Stimulated activated CD4-positive, alpha-beta T cell treated with anti-CD3 and anti-CD28 coated beads, Interleukin-12 subunit alpha, Interleukin-12 subunit beta, amount 100 ng/mL, for 4 hours (primary cell): ENCODE measurements around the gene PDLIM4.

Experiments
- DNase-seq: peaks from one replicate; pipeline ENCODE4 v3.0.0-alpha.2; 2020

The PDLIM4 gene

DNA sequence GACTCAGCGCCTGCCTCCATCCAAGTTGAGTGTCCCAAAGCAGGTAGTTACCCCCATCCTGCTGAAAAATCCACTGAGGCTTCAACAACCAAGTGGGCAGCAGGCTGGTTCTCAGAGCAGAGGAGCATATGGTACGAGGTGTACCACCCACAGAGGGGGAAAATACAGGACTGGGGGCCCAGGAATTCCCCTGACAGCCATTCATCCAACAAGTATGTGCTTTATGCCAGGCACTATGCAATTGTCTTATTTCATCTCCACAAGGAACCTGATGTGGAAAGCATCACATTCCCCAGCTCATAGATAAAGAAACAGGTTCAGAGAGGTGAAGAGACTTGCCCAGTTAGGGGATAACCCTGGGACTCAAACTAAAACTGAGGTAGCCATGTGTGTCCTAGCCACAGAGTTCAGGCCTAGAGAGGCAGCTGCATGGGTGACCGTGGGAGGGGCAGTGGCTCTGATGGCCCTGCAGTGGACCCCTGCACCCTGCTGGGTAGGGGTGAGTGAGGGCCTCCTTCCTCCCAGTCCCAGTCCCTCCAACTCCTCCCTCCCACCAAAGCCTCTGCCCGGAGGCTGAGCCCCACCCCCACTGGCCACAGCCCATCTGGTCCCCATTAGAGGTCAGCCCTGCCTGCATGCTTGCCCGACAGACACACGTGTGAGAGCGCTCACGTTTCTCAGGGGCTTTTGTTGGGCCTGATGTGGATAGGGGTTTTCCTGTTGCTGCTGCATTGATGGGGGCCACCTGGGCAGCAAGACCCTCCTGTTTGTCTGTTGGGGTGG, 11.5 kb downstream of the PDLIM4 start:
- no peak for DNase-seq

DNA sequence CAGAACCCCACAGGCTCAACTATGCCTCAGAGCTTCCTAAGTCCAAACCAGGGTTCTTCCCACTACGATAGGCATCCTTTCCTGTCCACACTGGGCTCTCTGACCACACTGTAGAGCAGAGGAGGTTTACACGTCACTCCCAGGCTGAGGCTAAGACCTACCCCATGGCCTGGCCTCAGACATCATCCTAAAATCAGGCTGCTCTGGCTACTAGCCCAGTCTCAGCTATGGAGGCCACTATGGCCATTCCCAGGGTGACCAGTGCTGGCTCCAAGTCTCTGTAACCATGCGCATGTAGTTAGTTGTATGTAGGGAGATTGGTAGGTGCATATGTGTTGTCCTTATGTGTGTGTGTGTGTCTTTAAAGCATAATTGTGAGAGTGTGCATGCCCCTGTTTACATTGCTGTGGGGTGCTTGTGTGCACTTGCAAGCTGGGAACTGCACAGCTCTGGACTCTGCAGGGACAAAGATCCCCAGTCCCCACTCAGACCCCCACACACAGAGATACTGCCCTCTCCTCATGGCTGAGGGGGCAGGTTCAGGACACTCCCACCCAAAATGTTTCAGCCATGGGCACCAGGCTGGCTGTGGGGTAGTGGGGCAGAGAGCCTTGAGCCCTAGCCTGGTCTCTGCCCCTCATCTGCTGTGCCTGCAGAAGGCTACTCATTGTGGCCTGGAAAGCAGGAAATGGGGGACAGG, 12.3 kb downstream of the PDLIM4 start:
- no peak for DNase-seq

GRCh38 chr5:132270335-132270665, 12.8 kb downstream of the PDLIM4 start:
- no peak for DNase-seq

GRCh38 chr5:132270706-132271105, 13.2 kb downstream of the PDLIM4 start:
- DNase-seq = no peak

- DNase-seq = no peak
Measured at GRCh38 chr5:132271251-132272246, 14.1 kb downstream of the PDLIM4 start.

GRCh38 chr5:132272311-132273210, 15.1 kb downstream of the PDLIM4 start:
- DNase-seq = peak; percentile 69

- no peak for DNase-seq
Measured at GRCh38 chr5:132273631-132274030, 16.1 kb downstream of the PDLIM4 start.

DNA sequence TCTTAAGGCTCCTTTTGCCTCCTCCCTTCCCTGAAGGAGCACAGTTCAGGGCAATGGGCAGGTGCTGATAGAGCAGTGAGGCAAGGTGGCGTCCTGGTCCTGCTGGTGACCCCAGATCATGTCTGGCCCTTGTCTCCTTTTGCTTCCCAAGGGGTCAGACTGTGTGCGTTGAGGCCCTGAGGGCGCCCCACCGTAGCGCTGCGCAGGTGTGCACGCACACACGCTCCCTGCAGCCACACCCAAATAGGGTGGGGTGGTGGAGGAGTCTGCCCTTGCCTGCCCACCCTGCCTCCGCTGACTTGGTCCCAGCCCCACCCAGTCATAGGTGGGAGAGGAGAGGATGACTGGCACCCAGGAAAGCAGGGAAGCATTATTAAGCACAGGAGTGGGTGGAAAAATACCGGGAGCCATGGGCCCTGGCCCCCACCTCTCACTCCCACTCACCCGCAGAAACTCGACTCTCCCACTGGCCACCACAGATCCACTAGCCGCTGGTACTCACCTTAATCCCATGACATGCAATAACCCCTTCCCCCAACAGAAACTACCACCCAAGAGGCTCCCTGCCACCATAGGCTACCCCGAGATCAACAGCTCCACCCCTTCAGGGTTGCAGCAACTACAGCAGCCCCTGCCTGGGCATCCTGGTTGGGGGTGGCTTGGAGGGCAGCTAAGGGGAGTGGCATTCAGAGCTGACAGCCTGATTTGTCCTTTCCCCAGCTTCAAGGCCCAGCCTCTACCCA, 16.7 kb downstream of the PDLIM4 start:
- DNase-seq = no peak

GRCh38 chr5:132275367-132276220, 18.1 kb downstream of the PDLIM4 start:
- DNase-seq = no peak

- DNase-seq = no peak
Measured at GRCh38 chr5:132277256-132277655, 19.8 kb downstream of the PDLIM4 start.

- DNase-seq = no peak
Measured at GRCh38 chr5:132277971-132278853, 20.7 kb downstream of the PDLIM4 start.

GRCh38 chr5:132279801-132280200, 22.3 kb downstream of the PDLIM4 start:
- DNase-seq = no peak

DNA sequence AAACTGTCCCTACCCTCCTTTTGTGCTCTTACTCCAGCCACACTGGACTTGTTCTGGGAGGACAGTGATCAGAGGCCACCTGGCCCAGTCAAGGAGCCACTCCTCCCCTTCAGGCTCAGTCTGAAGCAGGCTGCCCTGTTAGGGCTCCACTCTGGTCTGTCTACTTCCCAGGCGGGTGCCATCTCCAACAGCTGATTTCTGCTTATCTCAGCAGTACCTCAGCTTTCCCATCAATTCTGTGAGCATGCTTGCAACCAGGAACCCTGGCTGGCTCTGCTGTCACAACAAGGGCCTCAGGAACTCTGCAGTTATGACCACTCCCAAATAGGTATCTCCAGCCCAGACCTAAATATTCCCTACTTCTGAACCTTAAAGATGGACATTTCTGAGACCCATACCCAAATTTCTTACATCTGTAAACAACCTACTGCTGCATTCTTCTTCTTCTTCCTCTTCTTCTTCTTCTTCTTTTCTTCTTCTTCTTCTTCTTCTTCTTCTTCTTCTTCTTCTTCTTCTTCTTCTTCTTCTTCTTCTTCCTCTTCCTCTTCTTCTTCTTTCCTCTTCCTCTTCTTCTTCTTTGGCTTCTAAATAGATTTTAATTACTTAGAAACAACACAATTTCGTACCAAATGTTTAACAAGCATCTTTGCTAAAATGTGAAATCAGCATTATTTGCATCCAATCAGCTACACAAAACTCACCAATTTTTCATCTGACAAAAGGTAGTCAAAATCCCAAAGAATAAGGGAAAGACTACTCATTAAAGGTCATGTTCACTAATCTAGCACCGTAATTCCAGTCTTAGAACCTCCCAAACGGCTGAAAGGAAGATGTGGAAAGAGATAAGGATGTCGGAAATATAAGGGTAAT, 23.1 kb downstream of the PDLIM4 start:
- DNase-seq = no peak

DNA sequence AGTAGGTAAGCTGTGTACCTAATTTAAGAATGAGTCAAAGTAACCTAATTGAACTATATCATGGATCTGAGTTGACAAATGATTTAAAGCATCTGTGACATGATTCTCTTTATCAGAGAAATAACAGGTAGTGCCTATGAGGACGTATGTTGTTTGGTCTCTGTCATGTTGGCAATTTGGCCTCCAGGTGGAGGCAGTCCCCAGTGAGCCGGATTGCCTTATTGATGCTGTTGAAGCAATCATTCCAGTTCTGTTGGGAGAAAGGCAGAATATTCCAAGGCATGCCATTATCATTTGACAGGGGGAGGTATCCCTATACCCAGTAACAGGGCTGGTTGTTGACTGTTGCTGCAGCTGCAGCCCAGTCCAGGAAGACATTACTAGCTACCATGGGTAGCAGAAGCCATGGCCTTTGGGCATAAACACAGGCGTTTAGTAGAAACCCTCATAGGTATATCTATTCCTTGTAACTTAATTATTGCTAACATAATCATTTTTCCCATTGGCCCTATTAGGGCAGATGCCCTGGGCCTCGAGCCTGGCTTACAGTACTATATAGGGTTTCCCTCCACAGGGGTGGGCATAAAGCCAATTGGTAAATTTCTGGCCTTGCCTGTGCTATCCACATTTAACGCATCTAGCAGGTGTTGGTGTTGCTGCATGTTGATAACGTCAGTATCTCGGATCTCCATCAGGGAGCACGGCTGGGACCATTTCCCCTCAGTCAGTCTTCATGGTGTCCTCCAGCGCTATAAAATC, 24.5 kb downstream of the PDLIM4 start:
- no peak for DNase-seq

DNA sequence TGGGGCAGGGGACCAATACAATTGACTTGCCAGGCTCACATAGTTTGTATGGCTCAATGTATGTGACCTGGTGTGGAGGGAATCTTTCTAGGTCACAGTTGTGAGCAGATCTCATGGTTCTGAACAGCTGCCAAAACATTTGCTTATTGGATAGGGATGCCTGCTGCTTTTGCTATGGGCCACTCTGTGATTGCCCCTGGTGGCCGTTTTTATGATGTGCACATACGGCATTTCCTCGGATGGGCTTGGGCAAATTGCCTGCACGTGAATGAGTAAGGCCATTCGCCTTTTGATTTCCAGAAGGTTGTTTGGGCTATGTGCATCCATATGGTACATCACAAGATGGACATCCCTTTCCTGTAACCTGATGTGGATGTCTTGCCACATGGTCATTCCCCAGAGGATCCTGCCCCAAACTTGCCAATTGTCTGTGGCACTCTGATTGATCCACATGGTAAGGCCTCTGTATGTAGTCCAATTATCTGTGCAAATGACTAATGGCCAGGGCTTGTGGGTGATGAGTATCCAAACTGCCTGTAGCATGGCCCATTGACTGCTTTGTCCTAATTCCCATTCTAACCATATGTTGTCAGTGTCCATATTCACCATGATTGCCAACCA, 26.0 kb downstream of the PDLIM4 start:
- no peak for DNase-seq

DNA sequence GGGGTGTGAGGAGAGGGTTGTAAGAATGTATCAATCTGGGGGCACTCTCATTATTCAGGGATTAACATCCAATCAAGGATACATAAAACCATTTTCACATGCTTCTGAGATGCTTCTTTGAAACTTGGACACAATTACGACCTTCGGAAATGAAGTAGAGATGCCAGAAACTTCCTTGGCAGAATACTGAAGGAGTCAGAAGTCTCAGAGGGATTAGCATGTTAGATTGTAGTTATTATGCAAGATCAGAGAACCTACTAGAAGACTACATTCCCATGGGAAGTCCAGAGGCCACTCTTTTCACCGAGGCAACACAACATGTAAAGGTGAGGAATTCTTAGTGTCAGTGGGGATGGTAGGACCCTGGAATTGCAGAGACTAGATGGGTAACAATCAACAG, 31.6 kb downstream of the PDLIM4 start:
- DNase-seq = no peak

GRCh38 chr5:132291026-132291425, 33.5 kb downstream of the PDLIM4 start:
- DNase-seq = no peak
